Activated CD8-positive, alpha-beta T cell treated with anti-CD3 and anti-CD28 coated beads for 36 hours (primary cell): Measurements from ENCODE around the gene IQGAP1. TPM values are rescaled to one million over a fixed set of nuclear protein-coding genes. Genes with fewer than 3 reads are reported as not detected.

Source experiments
- ATAC-seq: fragments of 200-7000 bp; cut with Tn5 transposase; one replicate; pipeline ENCODE4 v1.10.0; 2021; ENCODE audit warnings: mild to moderate bottlenecking, moderate library complexity
- CTCF ChIA-PET: fragments of 350-600 bp; sonication (Branson Sonifier 250); formaldehyde crosslinking; loops from one replicate; lab custom pipeline; 2021; ENCODE audit warnings: antibody characterized with exemption; lab: Charles Lee
- POLR2A ChIA-PET: fragments of 350-600 bp; sonication (Branson Sonifier 250); formaldehyde crosslinking; loops from one replicate; lab custom pipeline; 2021; ENCODE audit warnings: antibody characterized with exemption; lab: Charles Lee
- DNase-seq: peaks from one replicate; pipeline ENCODE4 v3.0.0-alpha.2; 2020
- H3K27ac Mint-ChIP-seq: one replicate; pipeline ENCODE4 v1.8.0; 2021; ENCODE audit warnings: mild to moderate bottlenecking, mixed read lengths
- H3K27me3 Mint-ChIP-seq: one replicate; pipeline ENCODE4 v1.8.0; 2021; ENCODE audit warnings: mixed read lengths
- H3K36me3 Mint-ChIP-seq: one replicate; pipeline ENCODE4 v1.8.0; 2021; ENCODE audit warnings: low read depth, mixed read lengths
- H3K4me1 Mint-ChIP-seq: one replicate; pipeline ENCODE4 v1.8.0; 2021; ENCODE audit warnings: low read depth, mixed read lengths
- H3K4me3 Mint-ChIP-seq: one replicate; pipeline ENCODE4 v1.8.0; 2021; ENCODE audit warnings: mild to moderate bottlenecking, moderate library complexity, mixed read lengths
- H3K9me3 Mint-ChIP-seq: one replicate; pipeline ENCODE4 v1.8.0; 2021; ENCODE audit warnings: mixed read lengths
- CTCF ChIP-seq: fragments of 200-600 bp; IDR thresholded peaks from one replicate; pipeline ENCODE4 v1.8.0; 2022; ENCODE audit warnings: antibody characterized with exemption, mild to moderate bottlenecking
- intact Hi-C: fragments of 100-400 bp; cut with micrococcal nuclease; formaldehyde crosslinking; loops from one replicate; pipeline ENCODE4 v1.10.0; 2022
- total RNA-seq, 2 experiments: library from RNA; stranded (reverse); gene quantifications; one replicate each; pipeline ENCODE4 v1.2.3, GENCODE V29; 2021

Gene IQGAP1
- total RNA-seq, 2 experiments from 2014 or later, result 148 to 155 TPM

GRCh38 chr15:90358124-90359033, 29.7 kb upstream of the IQGAP1 start:
- DNase-seq (peak; percentile 37), ATAC-seq (peak; percentile 67)
- Mint-ChIP-seq H3K27me3 (no peaks in the 10 kb centered on the region), H3K4me1 (peaks cover 17% of the 10 kb centered on the region), H3K4me3 (no peak overlapping the region), H3K36me3 (no peaks in the 10 kb centered on the region), H3K9me3 (no peaks in the 10 kb centered on the region), H3K27ac (no peak overlapping the region)
- no peak for TF ChIP-seq CTCF
- intact Hi-C loops, result no loop called here
- ChIA-PET CTCF (interaction anchor here (0.9 to 1.7 kb wide), 2 partner anchors 27 to 37 kb away, joined by 3 to 4 read pairs; no protein-coding TSS in a partner anchor), POLR2A (no interaction called here)

GRCh38 chr15:90360746-90361145, 27.3 kb upstream of the IQGAP1 start:
- POLR2A ChIA-PET, result interaction anchor here (0.8 to 2.3 kb wide), 4 partner anchors 9 to 95 kb away, joined by 3 to 7 read pairs (median 4); partner anchors contain the start of genes IQGAP1 and ZNF774
- H3K27me3 Mint-ChIP-seq, result no peaks in the 10 kb centered on the region

GRCh38 chr15:90362936-90363212, 25.2 kb upstream of the IQGAP1 start:
- peaks cover 25% of the 10 kb centered on the region for H3K4me1 Mint-ChIP-seq
- ChIA-PET POLR2A (interaction anchor here (1.3 to 1.9 kb wide), 3 partner anchors 10 to 28 kb away, joined by 3 to 5 read pairs (median 4); partner anchors contain the start of gene ZNF774), CTCF (interaction anchor here (0.8 to 5.6 kb wide), 26 partner anchors 8 to 570 kb away, joined by 3 to 65 read pairs (median 6); partner anchors contain the start of gene IQGAP1)
- DNase-seq (no peak), ATAC-seq (no peak)
- H3K27me3 Mint-ChIP-seq, result no peaks in the 10 kb centered on the region
- no peak for TF ChIP-seq CTCF
- H3K9me3 Mint-ChIP-seq, result no peaks in the 10 kb centered on the region
- H3K36me3 Mint-ChIP-seq, result no peaks in the 10 kb centered on the region
- H3K4me3 Mint-ChIP-seq, result no peak overlapping the region
- intact Hi-C loops, result loop anchor here (1.0 to 5.0 kb wide), 2 partner anchors 54 to 119 kb away; no protein-coding TSS in a partner anchor
- H3K27ac Mint-ChIP-seq, result no peak overlapping the region

More at GRCh38 chr15:90360746-90361145, 27.3 kb upstream of the IQGAP1 start:
- Mint-ChIP-seq H3K4me3 (no peak overlapping the region), H3K4me1 (peaks cover 25% of the 10 kb centered on the region), H3K9me3 (no peaks in the 10 kb centered on the region), H3K36me3 (no peaks in the 10 kb centered on the region), H3K27ac (no peak overlapping the region)
- intact Hi-C loops, result loop anchor here (5.0 kb wide), 1 partner anchor 57 kb away; no protein-coding TSS in a partner anchor
- TF ChIP-seq CTCF, result no peak
- CTCF ChIA-PET, result interaction anchor here (0.7 to 5.6 kb wide), 15 partner anchors 15 to 287 kb away, joined by 3 to 65 read pairs (median 4); partner anchors contain the start of gene IQGAP1
- ATAC-seq, result no peak
- no peak for DNase-seq

GRCh38 chr15:90364251-90364650, 23.8 kb upstream of the IQGAP1 start:
- no peak for ATAC-seq
- ChIA-PET CTCF (interaction anchor here (1.7 to 5.6 kb wide), 3 partner anchors 28 to 117 kb away, joined by 4 to 65 read pairs (median 49); no protein-coding TSS in a partner anchor), POLR2A (interaction anchor here (1.1 to 1.7 kb wide), 2 partner anchors 10 to 12 kb away, joined by 4 read pairs; no protein-coding TSS in a partner anchor)
- Mint-ChIP-seq H3K27me3 (no peaks in the 10 kb centered on the region), H3K4me1 (peaks cover 23% of the 10 kb centered on the region), H3K27ac (no peak overlapping the region), H3K36me3 (no peaks in the 10 kb centered on the region), H3K4me3 (no peak overlapping the region), H3K9me3 (no peaks in the 10 kb centered on the region)
- intact Hi-C loops, result loop anchor here (5.0 kb wide), 1 partner anchor 53 kb away; no protein-coding TSS in a partner anchor
- DNase-seq, result no peak
- TF ChIP-seq CTCF, result no peak
